T-cell (primary cell): ENCODE results near the gene SLC16A9. TPM values are rescaled to one million over a fixed set of nuclear protein-coding genes. Genes with fewer than 3 reads are reported as not detected.
"Not testable (repeated sequence)": the region's sequence is repeated elsewhere in the genome, so short reads cannot be mapped to it uniquely, and the experiment has no call there.

Source experiments
- ATAC-seq, 4 experiments: fragments of 200-7000 bp in 3 of 4; fragments of 150-1000 bp in 1 of 4; cut with Tn5 transposase; replicated peaks in 1 of 4; 1 replicate in 3 of 4; 2 replicates in 1 of 4; pipeline ENCODE4 v1.10.0; 2021; ENCODE audit warnings: moderate library complexity in 3 of 4, mild to moderate bottlenecking in 2 of 4, moderate number of reproducible peaks in 1 of 4
- CTCF ChIA-PET, 2 donors: fragments of 300-600 bp; sonication (Branson Sonifier 250); formaldehyde crosslinking; loops; one replicate each; lab custom pipeline; 2022; ENCODE audit warnings: antibody characterized with exemption in 2 of 2; lab: Charles Lee
- POLR2A ChIA-PET, 2 donors: fragments of 300-600 bp; sonication (Branson Sonifier 250); formaldehyde crosslinking; loops; one replicate each; lab custom pipeline; 2022; ENCODE audit warnings: antibody characterized with exemption in 2 of 2; lab: Charles Lee
- DNase-seq, 35 experiments: peaks; one replicate each; pipeline versions ENCODE4 v3.0.0 to v3.0.0-alpha.2; 2013 to 2023
- H3K27ac ChIP-seq: one replicate; pipeline ENCODE4 v1.5.1; 2013; ENCODE audit warnings: low read length
- H3K27me3 ChIP-seq, 2 experiments: replicated peaks in 1 of 2; 1 replicate in 1 of 2; 2 replicates in 1 of 2; pipeline versions ENCODE4 v1.6.1 to v1.7.0; 2013; ENCODE audit warnings: low read length in 1 of 2, mixed read lengths in 1 of 2; ENCODE audit not compliant: control insufficient read depth in 2 of 2, insufficient read depth in 2 of 2; ENCODE audit errors: extremely low read depth in 1 of 2
- H3K36me3 ChIP-seq, 2 donors: 1 replicate in 1 of 2; 2 replicates in 1 of 2; pipeline versions ENCODE4 v1.6.1 to v1.7.0; 2013; ENCODE audit warnings: low read length in 1 of 2; ENCODE audit not compliant: control insufficient read depth in 2 of 2, insufficient read depth in 1 of 2; ENCODE audit errors: extremely low read depth in 1 of 2
- H3K4me1 ChIP-seq, 2 experiments: 1 replicate in 1 of 2; 2 replicates in 1 of 2; pipeline versions ENCODE4 v1.6.1 to v1.7.0; 2013; ENCODE audit warnings: low read length in 2 of 2, mixed read lengths in 1 of 2; ENCODE audit not compliant: insufficient read depth in 2 of 2, control insufficient read depth in 1 of 2; ENCODE audit errors: extremely low read depth in 1 of 2
- H3K4me3 ChIP-seq, 2 donors: 1 replicate in 1 of 2; 2 replicates in 1 of 2; pipeline versions ENCODE4 v1.5.1 to v1.7.0; 2013; ENCODE audit warnings: mild to moderate bottlenecking in 2 of 2, low read length in 1 of 2, moderate library complexity in 1 of 2; ENCODE audit not compliant: control insufficient read depth in 1 of 2; ENCODE audit errors: extremely low read depth in 1 of 2
- H3K9me3 ChIP-seq: 2 replicates; pipeline ENCODE4 v1.7.0; 2013
- H3K27ac Mint-ChIP-seq, 2 donors: one replicate each; pipeline ENCODE4 v1.8.0; 2020 to 2021; ENCODE audit warnings: mild to moderate bottlenecking in 2 of 2, mixed read lengths in 2 of 2
- H3K27me3 Mint-ChIP-seq, 2 donors: one replicate each; pipeline ENCODE4 v1.8.0; 2021 to 2022; ENCODE audit warnings: mixed read lengths in 2 of 2
- H3K36me3 Mint-ChIP-seq: one replicate; pipeline ENCODE4 v1.8.0; 2021; ENCODE audit warnings: mixed read lengths
- H3K4me1 Mint-ChIP-seq, 3 donors: one replicate each; pipeline ENCODE4 v1.8.0; 2020 to 2022; ENCODE audit warnings: mixed read lengths in 3 of 3, mild to moderate bottlenecking in 1 of 3
- H3K4me3 Mint-ChIP-seq, 3 donors: one replicate each; pipeline ENCODE4 v1.8.0; 2020 to 2022; ENCODE audit warnings: mild to moderate bottlenecking in 3 of 3, mixed read lengths in 3 of 3, moderate library complexity in 3 of 3
- H3K9me3 Mint-ChIP-seq, 3 donors: one replicate each; pipeline ENCODE4 v1.8.0; 2020 to 2022; ENCODE audit warnings: mixed read lengths in 3 of 3
- WGBS: methylation state at CpG from one replicate; pipeline ENCODE4 v1.1.5; 2013; ENCODE audit warnings: missing lambda C conversion rate; ENCODE audit not compliant: insufficient coverage; 5-methylcytosine and 5-hydroxymethylcytosine counted together
- total RNA-seq, 35 experiments: library from RNA in 6 of 35; stranded (reverse) in 6 of 35; fragments of 120-200 nt in 1 of 35; gene quantifications; one replicate each; pipeline versions ENCODE4 v1.2.1 to v1.2.4 and lab custom pipeline; 2013 to 2026

The SLC16A9 gene
- total RNA-seq, 5 donors from 2014 or later (not counting 1 experiment from before 2014, with no cell fraction given), result 0.20 to 0.44 (median 0.20) TPM; not detected in 2

GRCh38 chr10:59729167-59729566 is 19.5 kb upstream of the SLC16A9 start:
- H3K36me3 Mint-ChIP-seq, H3K4me1 Mint-ChIP-seq, H3K27me3 ChIP-seq, DNase-seq, H3K4me3 Mint-ChIP-seq, CTCF ChIA-PET, H3K9me3 Mint-ChIP-seq, H3K27ac Mint-ChIP-seq, H3K27ac ChIP-seq, POLR2A ChIA-PET, H3K4me1 ChIP-seq, H3K36me3 ChIP-seq, H3K4me3 ChIP-seq, ATAC-seq, H3K27me3 Mint-ChIP-seq, H3K9me3 ChIP-seq: not testable (repeated sequence)
- 83% methylated on average over 2 of the region's 4 CpGs for WGBS

- ChIA-PET POLR2A (no interaction called here), CTCF (no interaction called here)
- Mint-ChIP-seq H3K36me3 (no peaks in the 10 kb centered on the region), H3K27ac (no peak overlapping the region), H3K4me1 (no peaks in the 10 kb centered on the region), H3K9me3 (peaks cover 0 to 8% (median 4%) of the 10 kb centered on the region in 3 donors), H3K4me3 (no peak overlapping the region), H3K27me3 (peaks cover 10 to 12% of the 10 kb centered on the region in 2 donors)
- Histone ChIP-seq H3K4me1 (no peaks in the 10 kb centered on the region), H3K36me3 (no peaks in the 10 kb centered on the region), H3K27me3 (no peaks in the 10 kb centered on the region), H3K4me3 (no peak overlapping the region), H3K27ac (no peak overlapping the region), H3K9me3 (no peaks in the 10 kb centered on the region)
- DNase-seq (no peak), ATAC-seq (no peak)
- no CpG with 5 or more reads among the region's 3 CpGs for WGBS
Observed at GRCh38 chr10:59724098-59724938, 14.7 kb upstream of the SLC16A9 start.

DNA sequence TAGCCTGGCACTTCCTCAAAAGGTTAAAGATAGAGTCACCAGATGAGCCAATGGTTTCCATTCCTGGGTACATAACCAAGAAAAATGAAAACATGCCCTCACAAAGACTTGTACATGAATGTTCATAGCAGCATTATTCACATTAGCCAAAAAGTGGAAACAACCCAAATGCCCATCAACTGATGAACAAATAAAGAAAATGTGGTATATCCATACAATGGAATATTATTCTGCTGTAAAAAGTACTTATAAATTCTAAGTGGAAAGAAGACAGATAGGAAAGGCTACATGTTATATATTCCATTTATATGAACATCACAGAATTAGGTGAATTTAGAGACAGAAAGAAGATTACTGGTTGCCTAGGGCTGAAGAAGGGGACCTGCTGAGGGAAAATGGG is 10.7 kb upstream of the SLC16A9 start:
- H3K36me3 ChIP-seq, result no peaks in the 10 kb centered on the region
- H3K27me3 Mint-ChIP-seq, result peaks cover 10 to 18% of the 10 kb centered on the region in 2 donors
- H3K27me3 ChIP-seq, result no peaks in the 10 kb centered on the region
- H3K27ac ChIP-seq, result no peak overlapping the region
- H3K4me1 Mint-ChIP-seq, result no peaks in the 10 kb centered on the region
- no peak overlapping the region for H3K4me3 ChIP-seq
- H3K9me3 ChIP-seq, result no peaks in the 10 kb centered on the region
- peaks cover 0 to 8% (median 4%) of the 10 kb centered on the region in 3 donors for H3K9me3 Mint-ChIP-seq
- ChIA-PET POLR2A (no interaction called here), CTCF (no interaction called here)
- DNase-seq, result no peak
- H3K4me1 ChIP-seq, result no peaks in the 10 kb centered on the region
- no peak for ATAC-seq
- no peak overlapping the region for H3K27ac Mint-ChIP-seq
- no peak overlapping the region for H3K4me3 Mint-ChIP-seq
- no peaks in the 10 kb centered on the region for H3K36me3 Mint-ChIP-seq

- ChIA-PET POLR2A (no interaction called here), CTCF (no interaction called here)
- Mint-ChIP-seq H3K27me3 (peaks cover 10 to 22% of the 10 kb centered on the region in 2 donors), H3K27ac (no peak overlapping the region), H3K9me3 (peaks cover 0 to 8% (median 4%) of the 10 kb centered on the region in 3 donors), H3K4me1 (no peaks in the 10 kb centered on the region), H3K36me3 (no peaks in the 10 kb centered on the region), H3K4me3 (no peak overlapping the region)
- Histone ChIP-seq H3K4me1 (no peaks in the 10 kb centered on the region), H3K27ac (no peak overlapping the region), H3K36me3 (no peaks in the 10 kb centered on the region), H3K4me3 (no peak overlapping the region), H3K9me3 (no peaks in the 10 kb centered on the region), H3K27me3 (no peaks in the 10 kb centered on the region)
- WGBS, result no CpG with 5 or more reads among the region's 2 CpGs
- no peak for DNase-seq
- no peak for ATAC-seq
Observed at GRCh38 chr10:59719374-59719773, 9.7 kb upstream of the SLC16A9 start.

DNA sequence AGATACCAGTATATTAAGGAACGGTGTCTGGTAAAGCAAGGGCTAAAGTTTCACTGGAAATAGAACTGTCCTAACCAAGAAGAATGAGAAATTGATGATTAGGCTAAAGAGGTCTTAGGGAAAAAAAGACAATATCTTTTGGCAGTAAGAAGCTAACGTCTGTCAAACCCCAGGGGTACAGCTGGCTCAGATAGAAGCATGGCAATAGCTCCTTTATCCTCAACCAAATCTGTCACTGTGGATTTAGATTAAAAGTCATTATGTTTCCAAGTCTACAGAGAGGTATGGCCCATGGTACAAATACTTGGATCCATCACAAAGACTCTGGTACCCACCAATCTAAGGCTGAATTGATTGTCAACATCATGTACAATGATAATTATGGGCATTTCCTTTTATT is 8.6 kb upstream of the SLC16A9 start:
- no peak overlapping the region for H3K4me3 Mint-ChIP-seq
- no peak overlapping the region for H3K27ac Mint-ChIP-seq
- H3K9me3 ChIP-seq, result no peaks in the 10 kb centered on the region
- DNase-seq (no peak), ATAC-seq (no peak)
- peaks cover 9 to 16% of the 10 kb centered on the region in 2 donors for H3K27me3 Mint-ChIP-seq
- H3K36me3 Mint-ChIP-seq, result no peaks in the 10 kb centered on the region
- peaks cover 0 to 3% of the 10 kb centered on the region in 2 experiments for H3K27me3 ChIP-seq
- H3K36me3 ChIP-seq, result no peaks in the 10 kb centered on the region
- no peaks in the 10 kb centered on the region for H3K4me1 ChIP-seq
- no peaks in the 10 kb centered on the region for H3K4me1 Mint-ChIP-seq
- H3K4me3 ChIP-seq, result no peak overlapping the region
- ChIA-PET POLR2A (no interaction called here), CTCF (no interaction called here)
- no peak overlapping the region for H3K27ac ChIP-seq
- peaks cover 0 to 5% (median 4%) of the 10 kb centered on the region in 3 donors for H3K9me3 Mint-ChIP-seq
- WGBS, result no CpG with 5 or more reads among the region's 2 CpGs

- peaks cover 35 to 41% of the 10 kb centered on the region in 2 donors for H3K27me3 Mint-ChIP-seq
Observed at GRCh38 chr10:59713196-59713821, 3.7 kb upstream of the SLC16A9 start.

More at GRCh38 chr10:59713196-59713821, 3.7 kb upstream of the SLC16A9 start:
- DNase-seq (no peak), ATAC-seq (no peak)
- Mint-ChIP-seq H3K9me3 (no peaks in the 10 kb centered on the region), H3K4me3 (no peak overlapping the region), H3K4me1 (peaks cover 0 to 6% (median 4%) of the 10 kb centered on the region in 3 donors), H3K27ac (no peak overlapping the region), H3K36me3 (no peaks in the 10 kb centered on the region)
- H3K9me3 ChIP-seq, result no peaks in the 10 kb centered on the region
- peaks cover 0 to 9% of the 10 kb centered on the region in 2 experiments for H3K4me1 ChIP-seq
- no peaks in the 10 kb centered on the region for H3K36me3 ChIP-seq
- POLR2A ChIA-PET, result no interaction called here
- H3K4me3 ChIP-seq, result no peak overlapping the region
- H3K27me3 ChIP-seq, result peaks cover 2 to 33% of the 10 kb centered on the region in 2 experiments
- no peak overlapping the region for H3K27ac ChIP-seq
- CTCF ChIA-PET, result no interaction called here
- no CpG with 5 or more reads among the region's 7 CpGs for WGBS
